Activated CD4-positive, alpha-beta memory T cell treated with anti-CD3 and anti-CD28 coated beads, Interleukin-2, amount 10 ng/mL, durations not matched to agents 7 days and 5 days (primary cell): ENCODE data around the gene TRPV5. TPM values are rescaled to one million over a fixed set of nuclear protein-coding genes. Genes with fewer than 3 reads are reported as not detected.

ENCODE experiments used
- CTCF ChIA-PET: fragments of 350-600 bp; sonication (Branson Sonifier 250); formaldehyde crosslinking; loops from one replicate; lab custom pipeline; 2021; ENCODE audit warnings: antibody characterized with exemption, inconsistent platforms; lab: Charles Lee
- POLR2A ChIA-PET: fragments of 350-600 bp; sonication (Branson Sonifier 250); formaldehyde crosslinking; loops from one replicate; lab custom pipeline; 2021; ENCODE audit warnings: antibody characterized with exemption; lab: Charles Lee
- DNase-seq: peaks from one replicate; pipeline ENCODE4 v3.0.0-alpha.2; 2020
- H3K27ac Mint-ChIP-seq: one replicate; pipeline ENCODE4 v1.8.0; 2021; ENCODE audit warnings: mild to moderate bottlenecking, mixed read lengths
- H3K27me3 Mint-ChIP-seq: one replicate; pipeline ENCODE4 v1.8.0; 2021; ENCODE audit warnings: mixed read lengths
- H3K36me3 Mint-ChIP-seq: one replicate; pipeline ENCODE4 v1.8.0; 2021; ENCODE audit warnings: low read depth, mixed read lengths
- H3K4me1 Mint-ChIP-seq: one replicate; pipeline ENCODE4 v1.8.0; 2021; ENCODE audit warnings: mixed read lengths
- H3K4me3 Mint-ChIP-seq: one replicate; pipeline ENCODE4 v1.8.0; 2021; ENCODE audit warnings: mild to moderate bottlenecking, mixed read lengths
- H3K9me3 Mint-ChIP-seq: one replicate; pipeline ENCODE4 v1.8.0; 2021; ENCODE audit warnings: mixed read lengths
- total RNA-seq, 2 experiments: library from RNA; stranded (reverse); gene quantifications; one replicate each; pipeline ENCODE4 v1.2.3, GENCODE V29; 2021

Gene TRPV5
- total RNA-seq, 2 experiments from 2014 or later: not detected

GRCh38 chr7:142956951-142957623 is 23.5 kb upstream of the TRPV5 start:
- ChIA-PET POLR2A (no interaction called here), CTCF (interaction anchor here (0.6 kb wide), 1 partner anchor 181 kb away, joined by 3 read pairs; no protein-coding TSS in a partner anchor)
- Mint-ChIP-seq H3K4me1 (peaks cover 4% of the 10 kb centered on the region), H3K4me3 (no peak overlapping the region), H3K36me3 (peaks cover 2% of the 10 kb centered on the region), H3K27ac (no peak overlapping the region), H3K9me3 (peaks cover 13% of the 10 kb centered on the region), H3K27me3 (peaks cover 39% of the 10 kb centered on the region)
- no peak for DNase-seq

GRCh38 chr7:142954680-142955268 is 21.2 kb upstream of the TRPV5 start:
- H3K27me3 Mint-ChIP-seq: peaks cover 38% of the 10 kb centered on the region
- peaks cover 2% of the 10 kb centered on the region for H3K36me3 Mint-ChIP-seq
- H3K4me3 Mint-ChIP-seq: no peak overlapping the region
- H3K4me1 Mint-ChIP-seq: peaks cover 4% of the 10 kb centered on the region
- H3K9me3 Mint-ChIP-seq: peaks cover 13% of the 10 kb centered on the region
- no peak for DNase-seq
- no peak overlapping the region for H3K27ac Mint-ChIP-seq
- ChIA-PET POLR2A (no interaction called here), CTCF (no interaction called here)

- H3K27ac Mint-ChIP-seq: no peak overlapping the region
- no peak overlapping the region for H3K4me3 Mint-ChIP-seq
- no peaks in the 10 kb centered on the region for H3K36me3 Mint-ChIP-seq
- DNase-seq: no peak
- H3K27me3 Mint-ChIP-seq: peaks cover 23% of the 10 kb centered on the region
- ChIA-PET POLR2A (no interaction called here), CTCF (no interaction called here)
- peaks cover 5% of the 10 kb centered on the region for H3K9me3 Mint-ChIP-seq
- no peaks in the 10 kb centered on the region for H3K4me1 Mint-ChIP-seq
These were observed 16.7 kb upstream of the TRPV5 start for GRCh38 chr7:142950235-142950634.

- Mint-ChIP-seq H3K27ac (no peak overlapping the region), H3K4me3 (no peak overlapping the region), H3K4me1 (no peaks in the 10 kb centered on the region), H3K9me3 (peaks cover under 1% of the 10 kb centered on the region), H3K36me3 (no peaks in the 10 kb centered on the region), H3K27me3 (peaks cover 18% of the 10 kb centered on the region)
- ChIA-PET CTCF (no interaction called here), POLR2A (no interaction called here)
- no peak for DNase-seq
These were observed 15.1 kb upstream of the TRPV5 start for GRCh38 chr7:142948603-142949002.

GRCh38 chr7:142945001-142945400 is 11.5 kb upstream of the TRPV5 start:
- ChIA-PET POLR2A (no interaction called here), CTCF (no interaction called here)
- Mint-ChIP-seq H3K27ac (no peak overlapping the region), H3K9me3 (no peaks in the 10 kb centered on the region), H3K27me3 (peaks cover 17% of the 10 kb centered on the region), H3K4me3 (no peak overlapping the region), H3K36me3 (no peaks in the 10 kb centered on the region), H3K4me1 (no peaks in the 10 kb centered on the region)
- no peak for DNase-seq

- ChIA-PET CTCF (no interaction called here), POLR2A (no interaction called here)
- H3K9me3 Mint-ChIP-seq: no peaks in the 10 kb centered on the region
- no peaks in the 10 kb centered on the region for H3K4me1 Mint-ChIP-seq
- no peak overlapping the region for H3K27ac Mint-ChIP-seq
- H3K4me3 Mint-ChIP-seq: no peak overlapping the region
- no peak for DNase-seq
- no peaks in the 10 kb centered on the region for H3K36me3 Mint-ChIP-seq
- H3K27me3 Mint-ChIP-seq: peaks cover 12% of the 10 kb centered on the region
These were observed 10.2 kb upstream of the TRPV5 start for GRCh38 chr7:142943706-142944268.

GRCh38 chr7:142942746-142943145 is 9.2 kb upstream of the TRPV5 start:
- no peak for DNase-seq
- Mint-ChIP-seq H3K4me1 (no peaks in the 10 kb centered on the region), H3K4me3 (no peak overlapping the region), H3K27me3 (peaks cover 10% of the 10 kb centered on the region), H3K9me3 (no peaks in the 10 kb centered on the region), H3K36me3 (no peaks in the 10 kb centered on the region), H3K27ac (no peak overlapping the region)
- CTCF ChIA-PET: no interaction called here
- POLR2A ChIA-PET: no interaction called here

- no peak overlapping the region for H3K27ac Mint-ChIP-seq
- ChIA-PET CTCF (no interaction called here), POLR2A (no interaction called here)
- H3K27me3 Mint-ChIP-seq: peaks cover 11% of the 10 kb centered on the region
- H3K9me3 Mint-ChIP-seq: no peaks in the 10 kb centered on the region
- no peak for DNase-seq
- H3K4me3 Mint-ChIP-seq: no peak overlapping the region
- no peaks in the 10 kb centered on the region for H3K36me3 Mint-ChIP-seq
- H3K4me1 Mint-ChIP-seq: no peaks in the 10 kb centered on the region
These were observed 8.0 kb upstream of the TRPV5 start for GRCh38 chr7:142941541-142941940.

- DNase-seq: no peak
- no peaks in the 10 kb centered on the region for H3K36me3 Mint-ChIP-seq
- H3K4me3 Mint-ChIP-seq: no peak overlapping the region
- H3K9me3 Mint-ChIP-seq: no peaks in the 10 kb centered on the region
- H3K27ac Mint-ChIP-seq: no peak overlapping the region
- ChIA-PET CTCF (no interaction called here), POLR2A (no interaction called here)
- peaks cover 11% of the 10 kb centered on the region for H3K27me3 Mint-ChIP-seq
- no peaks in the 10 kb centered on the region for H3K4me1 Mint-ChIP-seq
These were observed 7.5 kb upstream of the TRPV5 start for GRCh38 chr7:142940966-142941535.

GRCh38 chr7:142939226-142939910 is 5.8 kb upstream of the TRPV5 start, which contains the start of gene LLCFC1:
LLCFC1 (plus strand) TSS chr7:142939484; CDS start chr7:142939622, 138 bp downstream.
- ChIA-PET CTCF (no interaction called here), POLR2A (no interaction called here)
- no peak within 1 kb of the TSS for H3K4me3 Mint-ChIP-seq
- H3K27me3 Mint-ChIP-seq: peaks cover 11% of the 10 kb centered on the region
- no peak within 1 kb of the TSS for H3K27ac Mint-ChIP-seq
- no peaks in the 10 kb centered on the region for H3K36me3 Mint-ChIP-seq
- H3K4me1 Mint-ChIP-seq: no peaks in the 10 kb centered on the region
- H3K9me3 Mint-ChIP-seq: no peaks in the 10 kb centered on the region
- DNase-seq: no peak

GRCh38 chr7:142938611-142939010 is 5.1 kb upstream of the TRPV5 start:
- Mint-ChIP-seq H3K9me3 (no peaks in the 10 kb centered on the region), H3K27ac (no peak overlapping the region)
- POLR2A ChIA-PET: no interaction called here

GRCh38 chr7:142935941-142936565 is 2.5 kb upstream of the TRPV5 start:
- H3K27me3 Mint-ChIP-seq: peaks cover 14% of the 10 kb centered on the region
- ChIA-PET POLR2A (no interaction called here), CTCF (no interaction called here)
- H3K4me3 Mint-ChIP-seq: no peak overlapping the region
- no peak overlapping the region for H3K27ac Mint-ChIP-seq
- no peaks in the 10 kb centered on the region for H3K4me1 Mint-ChIP-seq
- no peaks in the 10 kb centered on the region for H3K9me3 Mint-ChIP-seq
- no peaks in the 10 kb centered on the region for H3K36me3 Mint-ChIP-seq
- no peak for DNase-seq

More at GRCh38 chr7:142938611-142939010, 5.1 kb upstream of the TRPV5 start:
- CTCF ChIA-PET: no interaction called here
- no peaks in the 10 kb centered on the region for H3K36me3 Mint-ChIP-seq
- H3K4me3 Mint-ChIP-seq: no peak overlapping the region
- no peaks in the 10 kb centered on the region for H3K4me1 Mint-ChIP-seq
- H3K27me3 Mint-ChIP-seq: peaks cover 11% of the 10 kb centered on the region
- no peak for DNase-seq

- CTCF ChIA-PET: no interaction called here
- no peaks in the 10 kb centered on the region for H3K36me3 Mint-ChIP-seq
These were observed 510 bp upstream of the TRPV5 start for GRCh38 chr7:142934056-142934455.

More at GRCh38 chr7:142934056-142934455, 510 bp upstream of the TRPV5 start:
- no peak for DNase-seq
- no peak overlapping the region for H3K4me3 Mint-ChIP-seq
- peaks cover 8% of the 10 kb centered on the region for H3K27me3 Mint-ChIP-seq
- no peaks in the 10 kb centered on the region for H3K4me1 Mint-ChIP-seq
- no peak overlapping the region for H3K27ac Mint-ChIP-seq
- POLR2A ChIA-PET: no interaction called here
- no peaks in the 10 kb centered on the region for H3K9me3 Mint-ChIP-seq
